A549 (cell line): Measurements from ENCODE around the gene TOMM6. TPM values are rescaled to one million over a fixed set of nuclear protein-coding genes. Genes with fewer than 3 reads are reported as not detected.

Source experiments
- ATAC-seq, 2 experiments: fragments of 200-7000 bp in 1 of 2; fragments of >200 bp in 1 of 2; cut with Nextera tagmentation in 1 of 2; cut with Tn5 transposase in 1 of 2; 3 replicates each; pipeline versions ENCODE4 v1.8.0 to v1.9.1; 2018 to 2020; ENCODE audit warnings: mild to moderate bottlenecking in 1 of 2, moderate library complexity in 1 of 2
- CTCF ChIA-PET: fragments of 300-600 bp; sonication (Branson Sonifier 250); formaldehyde crosslinking; extraction: SDS; loops from one replicate; lab custom pipeline; 2021; ENCODE audit warnings: antibody characterized with exemption, inconsistent platforms; lab: Yijun Ruan, JAX
- POLR2A ChIA-PET: fragments of 350-600 bp; formaldehyde crosslinking; extraction: SDS; loops from one replicate; lab custom pipeline; 2021; ENCODE audit warnings: antibody characterized with exemption, inconsistent platforms; lab: Yijun Ruan, JAX
- DNase-seq, 2 experiments: peaks; one replicate each; pipeline versions ENCODE4 v3.0.0 to v3.0.0-alpha.2; 2011 to 2016; ENCODE audit warnings: low read depth in 1 of 2, low spot score in 1 of 2
- FAIRE-seq: peaks from 2 replicates; lab custom pipeline; 2011; peaks lifted over from hg19 to GRCh38; lab: Jason Lieb, UNC
- H3K27ac ChIP-seq, 2 experiments: fragments of >200 bp; sonication (Bioruptor Twin); formaldehyde crosslinking; 3 replicates each; pipeline ENCODE4 v1.5.1; 2016 to 2017
- H3K4me1 ChIP-seq: fragments of >200 bp; sonication (Bioruptor Twin); formaldehyde crosslinking; 3 replicates; pipeline ENCODE4 v1.6.1; 2016
- H3K4me2 ChIP-seq: fragments of >200 bp; sonication (Bioruptor Twin); formaldehyde crosslinking; 3 replicates; pipeline ENCODE4 v1.6.1; 2016
- H3K4me3 ChIP-seq: fragments of >200 bp; sonication (Bioruptor Twin); formaldehyde crosslinking; 3 replicates; pipeline ENCODE4 v1.5.1; 2016
- H3K9me3 ChIP-seq: fragments of >200 bp; sonication (Bioruptor Twin); formaldehyde crosslinking; 3 replicates; pipeline ENCODE4 v1.6.1; 2016
- ATOH8 ChIP-seq: fragments of 250-450 bp; sonication (Bioruptor Pico); IDR thresholded peaks from 2 replicates; pipeline ENCODE4 v1.5.0; 2020; ENCODE audit warnings: low read depth, mild to moderate bottlenecking, moderate library complexity
- EHMT2 ChIP-seq: fragments of 200-600 bp; sonication (generic); IDR thresholded peaks from 2 replicates; pipeline ENCODE4 v1.6.1; 2016; ENCODE audit warnings: antibody characterized with exemption, low read depth, mild to moderate bottlenecking, moderate library complexity
- EP300 ChIP-seq, 2 experiments: fragments of >200 bp; sonication (Bioruptor Twin); formaldehyde crosslinking; IDR thresholded peaks; 2 replicates in 1 of 2; 3 replicates in 1 of 2; pipeline ENCODE4 v1.6.1; 2016 to 2017
- FOSB ChIP-seq: fragments of 250-450 bp; sonication (Bioruptor Pico); IDR thresholded peaks from 2 replicates; pipeline ENCODE4 v1.5.0; 2020; ENCODE audit warnings: mild to moderate bottlenecking, moderate library complexity
- GATA3 ChIP-seq: IDR thresholded peaks from 2 replicates; pipeline ENCODE4 v1.6.1; 2012; ENCODE audit warnings: borderline replicate concordance
- HEYL ChIP-seq: fragments of 250-450 bp; sonication (Bioruptor Pico); IDR thresholded peaks from 2 replicates; pipeline ENCODE4 v1.8.0; 2021; ENCODE audit warnings: mild to moderate bottlenecking, moderate library complexity
- HMGXB4 ChIP-seq: fragments of 250-450 bp; sonication (Bioruptor Pico); IDR thresholded peaks from 2 replicates; pipeline ENCODE4 v1.5.0; 2021; ENCODE audit warnings: mild to moderate bottlenecking, moderate library complexity, borderline replicate concordance
- HOXA7 ChIP-seq: fragments of 250-450 bp; sonication (Bioruptor Pico); IDR thresholded peaks from 2 replicates; pipeline ENCODE4 v1.5.0; 2020; ENCODE audit warnings: mild to moderate bottlenecking, moderate library complexity
- JUNB ChIP-seq: fragments of >200 bp; sonication (Bioruptor Twin); formaldehyde crosslinking; IDR thresholded peaks from 2 replicates; pipeline ENCODE4 v1.6.1; 2016
- MYC ChIP-seq: IDR thresholded peaks from 2 replicates; pipeline ENCODE4 v1.6.1; 2012; ENCODE audit warnings: mild to moderate bottlenecking, inconsistent platforms, low read length, improper control_type of control experiment, borderline replicate concordance
- PBX3 ChIP-seq: IDR thresholded peaks from 2 replicates; pipeline ENCODE4 v1.6.1; 2012
- POLR2AphosphoS2 ChIP-seq: conservative IDR thresholded peaks from 2 replicates; pipeline ENCODE4 v1.6.1; 2012; ENCODE audit warnings: low read length, improper control_type of control experiment, inconsistent platforms
- RFX5 ChIP-seq: fragments of 450-650 bp; IDR thresholded peaks from 2 replicates; pipeline ENCODE4 v1.7.1; 2014; ENCODE audit warnings: antibody characterized with exemption, mild to moderate bottlenecking, moderate library complexity
- RNF2 ChIP-seq: fragments of 200-600 bp; sonication (generic); IDR thresholded peaks from 2 replicates; pipeline ENCODE4 v1.6.1; 2016; ENCODE audit warnings: low read depth, mild to moderate bottlenecking, antibody characterized with exemption, moderate library complexity, borderline replicate concordance
- TFCP2L1 ChIP-seq: fragments of 250-450 bp; sonication (Bioruptor Pico); IDR thresholded peaks from 2 replicates; pipeline ENCODE4 v1.5.0; 2021; ENCODE audit warnings: mild to moderate bottlenecking
- ZFP36 ChIP-seq: fragments of 450-650 bp; IDR thresholded peaks from 2 replicates; pipeline ENCODE4 v1.6.1; 2014; ENCODE audit warnings: borderline replicate concordance; ENCODE audit not compliant: partially characterized antibody
- WGBS: methylation state at CpG from one replicate; pipeline ENCODE4 v1.1.6; 2017; ENCODE audit errors: missing lambda C conversion rate; 5-methylcytosine and 5-hydroxymethylcytosine counted together
- polyA plus RNA-seq, 4 experiments: library from polyadenylated mRNA; depleted of rRNA in 3 of 4; stranded (reverse); fragments of >200 nt; fragmentation: RNase III in 1 of 4; extraction: RNeasy Plus Mini Kit Qiagen cat#74134 plus additional on column Dnase treatment in 1 of 4; gene quantifications; 2 replicates in 3 of 4; 3 replicates in 1 of 4; pipeline ENCODE4 v1.2.3, GENCODE V29; 2011 to 2017

TOMM6 gene
- polyA plus RNA-seq, 2 of the 4 experiments (the other 2 are of a cell fraction), result 217 to 254 TPM

GRCh38 chr6:41767112-41767833 is 20.2 kb upstream of the TOMM6 start (continued):
- no peak for TF ChIP-seq HMGXB4 (CRISPR knock-in tag)
- no peak for TF ChIP-seq JUNB

GRCh38 chr6:41768545-41769308 is 18.8 kb upstream of the TOMM6 start:
- DNase-seq, result peak in 1 of 2 experiments; percentile 12
- H3K4me1 ChIP-seq, result peaks cover 20% of the 10 kb centered on the region
- POLR2A ChIA-PET, result interaction anchor here (0.7 to 0.9 kb wide), 2 partner anchors 55 to 84 kb away, joined by 3 read pairs; no protein-coding TSS in a partner anchor
- no peaks in the 10 kb centered on the region for H3K9me3 ChIP-seq
- CTCF ChIA-PET, result interaction anchor here (1.1 to 1.4 kb wide), 4 partner anchors 11 to 400 kb away, joined by 3 to 4 read pairs (median 3); partner anchors contain the start of gene FRS3
- FAIRE-seq, result no peak
- peak in 1 of 2 experiments; percentile 29; a peak in 1 of 6 replicates for ATAC-seq
- H3K27ac ChIP-seq, result peak overlapping the region in 1 of 2 experiments; percentile 59; a peak in 3 of 6 replicates
- WGBS, result 82% methylated on average over 8 of the region's 10 CpGs
- no peak overlapping the region for H3K4me3 ChIP-seq
- TF ChIP-seq HEYL (CRISPR knock-in tag) (no peak), TFCP2L1 (no peak), ATOH8 (CRISPR knock-in tag) (no peak), EHMT2 (no peak), MYC (no peak), PBX3 (no peak), HOXA7 (no peak), JUNB (no peak), GATA3 (no peak), EP300 (IDR thresholded peaks at IDR 0.05) (no peak), RNF2 (no peak), POLR2AphosphoS2 (no peak), RFX5 (no peak), FOSB (CRISPR knock-in tag) (no peak)
- no peak overlapping the region for H3K4me2 ChIP-seq

- no peak for TF ChIP-seq ZFP36
- POLR2A ChIA-PET, result interaction anchor here (0.6 kb wide), 1 partner anchor 15 kb away, joined by 3 read pairs; no protein-coding TSS in a partner anchor
- WGBS, result 96% methylated on average over 5 of the region's 8 CpGs
- H3K4me3 ChIP-seq, result no peak overlapping the region
- H3K27ac ChIP-seq, result peak overlapping the region in 1 of 2 experiments; percentile 59; a peak in 1 of 6 replicates
- CTCF ChIA-PET, result interaction anchor here (1.1 to 1.4 kb wide), 3 partner anchors 10 to 378 kb away, joined by 3 to 4 read pairs (median 3); partner anchors contain the start of gene FRS3
- no peak overlapping the region for H3K4me2 ChIP-seq
- no peaks in the 10 kb centered on the region for H3K9me3 ChIP-seq
- FAIRE-seq, result no peak
- peaks cover 20% of the 10 kb centered on the region for H3K4me1 ChIP-seq
- no peak for DNase-seq
- ATAC-seq, result no peak
Measured at GRCh38 chr6:41769376-41769775, 18.1 kb upstream of the TOMM6 start.
